MM.1S (cell line): ENCODE data around the gene TMIE.

Source experiments
- DNase-seq: peaks from one replicate; pipeline ENCODE4 v3.0.0-alpha.2; 2015
- H2AFZ ChIP-seq: fragments of 300-600 bp; sonication (generic); 2 replicates; pipeline ENCODE4 v1.6.0; 2016; ENCODE audit warnings: antibody characterized with exemption, low read length
- H3F3A ChIP-seq: fragments of 300-600 bp; sonication (generic); 2 replicates; pipeline ENCODE4 v1.6.1; 2016; ENCODE audit warnings: mild to moderate bottlenecking, antibody characterized with exemption, low read length, moderate library complexity, mixed read lengths; ENCODE audit not compliant: insufficient read depth
- H3K27ac ChIP-seq: fragments of 300-600 bp; sonication (generic); 2 replicates; pipeline ENCODE4 v1.5.1; 2016; ENCODE audit warnings: mild to moderate bottlenecking, low read length
- H3K27me3 ChIP-seq: fragments of 300-600 bp; sonication (generic); replicated peaks from 2 replicates; pipeline ENCODE4 v1.6.0; 2016; ENCODE audit warnings: low read length; ENCODE audit not compliant: insufficient read depth
- H3K36me3 ChIP-seq: fragments of 300-600 bp; sonication (generic); replicated peaks from 2 replicates; pipeline ENCODE4 v1.6.1; 2016; ENCODE audit warnings: mild to moderate bottlenecking, low read length, mixed read lengths; ENCODE audit not compliant: insufficient read depth
- H3K4me1 ChIP-seq: fragments of 300-600 bp; sonication (generic); 2 replicates; pipeline ENCODE4 v1.6.1; 2016; ENCODE audit warnings: low read length, mixed read lengths
- H3K4me2 ChIP-seq: fragments of 300-600 bp; sonication (generic); 2 replicates; pipeline ENCODE4 v1.6.0; 2016; ENCODE audit warnings: low read depth, low read length
- H3K4me3 ChIP-seq: fragments of 300-600 bp; sonication (generic); 2 replicates; pipeline ENCODE4 v1.5.1; 2016; ENCODE audit warnings: low read length, mixed read lengths
- H3K79me2 ChIP-seq: fragments of 300-600 bp; sonication (generic); 2 replicates; pipeline ENCODE4 v1.6.1; 2016; ENCODE audit warnings: mixed run types, low read length, mixed read lengths
- H3K9ac ChIP-seq: fragments of 300-600 bp; sonication (generic); 2 replicates; pipeline ENCODE4 v1.6.1; 2016; ENCODE audit warnings: low read length, mixed read lengths
- H3K9me2 ChIP-seq: fragments of 300-600 bp; sonication (generic); replicated peaks from 2 replicates; pipeline ENCODE4 v1.6.1; 2016; ENCODE audit warnings: mild to moderate bottlenecking, low read length, mixed read lengths; ENCODE audit not compliant: insufficient read depth
- H3K9me3 ChIP-seq: fragments of 300-600 bp; sonication (generic); replicated peaks from 2 replicates; pipeline ENCODE4 v1.6.1; 2016; ENCODE audit warnings: mild to moderate bottlenecking, low read length, mixed read lengths; ENCODE audit not compliant: insufficient read depth
- H4K20me1 ChIP-seq: fragments of 300-600 bp; sonication (generic); 2 replicates; pipeline ENCODE4 v1.6.1; 2016; ENCODE audit warnings: mild to moderate bottlenecking, low read length, moderate library complexity, mixed read lengths; ENCODE audit not compliant: insufficient read depth
- CTCF ChIP-seq: fragments of 300-600 bp; sonication (generic); IDR thresholded peaks from 2 replicates; pipeline ENCODE4 v1.5.1; 2016; ENCODE audit warnings: antibody characterized with exemption, low read length, mixed read lengths
- EZH2 ChIP-seq: fragments of 300-600 bp; sonication (generic); optimal IDR thresholded peaks from 2 replicates; pipeline ENCODE3; 2017; ENCODE audit warnings: low read depth, mild to moderate bottlenecking, antibody characterized with exemption, low read length, mixed read lengths
- EZH2phosphoT487 ChIP-seq: fragments of 300-600 bp; sonication (generic); IDR thresholded peaks from 2 replicates; pipeline ENCODE4 v1.6.1; 2018; ENCODE audit warnings: antibody characterized with exemption, low read length

The TMIE gene

GRCh38 chr3:46711305-46711704 lies 10.1 kb downstream of the TMIE start:
- TF ChIP-seq CTCF (no peak), EZH2phosphoT487 (no peak), EZH2 (no peak)
- Histone ChIP-seq H4K20me1 (no peaks in the 10 kb centered on the region), H3K9me3 (no peaks in the 10 kb centered on the region), H3K4me3 (no peak overlapping the region), H3K9me2 (no peaks in the 10 kb centered on the region), H3F3A (no peaks in the 10 kb centered on the region), H3K79me2 (no peaks in the 10 kb centered on the region), H3K9ac (no peak overlapping the region), H3K4me1 (no peaks in the 10 kb centered on the region), H3K27me3 (no peaks in the 10 kb centered on the region; the same call in 1 of the 2 replicates), H3K36me3 (no peaks in the 10 kb centered on the region), H3K27ac (no peak overlapping the region), H3K4me2 (no peak overlapping the region), H2AFZ (no peak overlapping the region)
- DNase-seq: no peak

- Histone ChIP-seq H3K79me2 (no peaks in the 10 kb centered on the region), H3K27ac (no peak overlapping the region), H3K9me3 (no peaks in the 10 kb centered on the region), H3K4me3 (no peak overlapping the region), H3K36me3 (no peaks in the 10 kb centered on the region), H3K27me3 (no peaks in the 10 kb centered on the region), H3K4me2 (no peak overlapping the region), H2AFZ (no peak overlapping the region), H4K20me1 (no peaks in the 10 kb centered on the region), H3K9me2 (no peaks in the 10 kb centered on the region), H3K4me1 (no peaks in the 10 kb centered on the region), H3F3A (no peaks in the 10 kb centered on the region), H3K9ac (no peak overlapping the region)
- TF ChIP-seq CTCF: no peak
- TF ChIP-seq EZH2: no peak
- TF ChIP-seq EZH2phosphoT487: no peak
- no peak for DNase-seq
These were observed 10.6 kb downstream of the TMIE start for GRCh38 chr3:46711760-46712159.

GRCh38 chr3:46712191-46713049 lies 11.2 kb downstream of the TMIE start:
- TF ChIP-seq EZH2 (no peak), EZH2phosphoT487 (no peak), CTCF (no peak)
- Histone ChIP-seq H3K9ac (no peak overlapping the region), H3K4me3 (no peak overlapping the region)

More at GRCh38 chr3:46712191-46713049, 11.2 kb downstream of the TMIE start:
- Histone ChIP-seq H3K9me2 (no peaks in the 10 kb centered on the region), H4K20me1 (no peaks in the 10 kb centered on the region), H3F3A (no peaks in the 10 kb centered on the region), H3K27ac (no peak overlapping the region), H3K27me3 (no peaks in the 10 kb centered on the region), H3K79me2 (no peaks in the 10 kb centered on the region), H3K4me1 (no peaks in the 10 kb centered on the region), H2AFZ (no peak overlapping the region), H3K9me3 (no peaks in the 10 kb centered on the region), H3K4me2 (no peak overlapping the region), H3K36me3 (no peaks in the 10 kb centered on the region)
- DNase-seq: no peak
